ENCODE data around the gene CHRD. TPM values are rescaled to one million over a fixed set of nuclear protein-coding genes. Genes with fewer than 3 reads are reported as not detected.

The CHRD gene
- total and polyA plus RNA-seq, 8 donors, result 5.2 to 27.2 (median 7.0) TPM

GRCh38 chr3:184419171-184419570, 39.3 kb downstream of the CHRD start:
- H3K9me3 ChIP-seq, result no peaks in the 10 kb centered on the region
- H3K27me3 ChIP-seq, result no peaks in the 10 kb centered on the region
- TF ChIP-seq EP300 (IDR thresholded peaks at IDR 0.05) (no peak), POLR2AphosphoS5 (IDR thresholded peaks at IDR 0.05) (no peak), POLR2A (IDR thresholded peaks at IDR 0.05) (no peak), CTCF (IDR thresholded peaks at IDR 0.05) (no peak)
- DNase-seq, result no peak
- H3K4me3 ChIP-seq, result no peak overlapping the region
- H3K27ac ChIP-seq, result no peak overlapping the region
- peaks cover 0 to 4% (median 0%) of the 10 kb centered on the region in 4 donors for H3K4me1 ChIP-seq
- intact Hi-C loops (cut with DNase I; ENCODE audit: low total_unique reads), result loop anchor here (5.0 kb wide), 1 partner anchor 123 kb away; no protein-coding TSS in a partner anchor
- H3K36me3 ChIP-seq, result no peaks in the 10 kb centered on the region
- 75 to 85% (median 78%) methylated on average over 5 of the region's 5 CpGs for WGBS, 5 donors

- 80 to 94% (median 81%) methylated on average over 3 of the region's 3 CpGs for WGBS, 5 donors
- no peak overlapping the region for H3K27ac ChIP-seq
- intact Hi-C loops (cut with DNase I; ENCODE audit: low total_unique reads), result no loop called here
Observed at GRCh38 chr3:184423561-184423960, 43.7 kb downstream of the CHRD start.

GRCh38 chr3:184426691-184427141, 46.9 kb downstream of the CHRD start:
- Histone ChIP-seq H3K27me3 (no peaks in the 10 kb centered on the region), H3K27ac (no peak overlapping the region), H3K9me3 (no peaks in the 10 kb centered on the region), H3K36me3 (no peaks in the 10 kb centered on the region), H3K4me3 (no peak overlapping the region), H3K4me1 (peaks cover 0 to 7% (median 0%) of the 10 kb centered on the region in 4 donors)
- no peak for DNase-seq
- intact Hi-C loops (cut with DNase I; ENCODE audit: low total_unique reads), result no loop called here
- TF ChIP-seq CTCF (IDR thresholded peaks at IDR 0.05), result no peak
- no peak for TF ChIP-seq POLR2A (IDR thresholded peaks at IDR 0.05)
- no peak for TF ChIP-seq POLR2AphosphoS5 (IDR thresholded peaks at IDR 0.05)
- no peak for TF ChIP-seq EP300 (IDR thresholded peaks at IDR 0.05)
- WGBS, 5 donors, result 72 to 87% (median 83%) methylated on average over 12 of the region's 12 CpGs

More at GRCh38 chr3:184423561-184423960, 43.7 kb downstream of the CHRD start:
- H3K27me3 ChIP-seq, result no peaks in the 10 kb centered on the region
- no peaks in the 10 kb centered on the region for H3K36me3 ChIP-seq
- no peak for TF ChIP-seq POLR2A (IDR thresholded peaks at IDR 0.05)
- TF ChIP-seq CTCF (IDR thresholded peaks at IDR 0.05), result no peak
- no peak for TF ChIP-seq POLR2AphosphoS5 (IDR thresholded peaks at IDR 0.05)
- no peak for TF ChIP-seq EP300 (IDR thresholded peaks at IDR 0.05)
- H3K9me3 ChIP-seq, result no peaks in the 10 kb centered on the region
- H3K4me1 ChIP-seq, result peaks cover 0 to 3% (median 0%) of the 10 kb centered on the region in 4 donors
- no peak for DNase-seq
- H3K4me3 ChIP-seq, result no peak overlapping the region

GRCh38 chr3:184428561-184429175, 48.8 kb downstream of the CHRD start:
- Histone ChIP-seq H3K4me1 (peaks cover 0 to 7% (median 0%) of the 10 kb centered on the region in 4 donors), H3K36me3 (no peaks in the 10 kb centered on the region), H3K4me3 (no peak overlapping the region), H3K9me3 (no peaks in the 10 kb centered on the region), H3K27ac (no peak overlapping the region), H3K27me3 (no peaks in the 10 kb centered on the region)
- TF ChIP-seq EP300 (IDR thresholded peaks at IDR 0.05), result no peak
- TF ChIP-seq POLR2AphosphoS5 (IDR thresholded peaks at IDR 0.05), result no peak
- TF ChIP-seq POLR2A (IDR thresholded peaks at IDR 0.05), result no peak
- TF ChIP-seq CTCF (IDR thresholded peaks at IDR 0.05), result no peak
- intact Hi-C loops (cut with DNase I; ENCODE audit: low total_unique reads), result no loop called here
- DNase-seq, result no peak
- WGBS, 5 donors, result 60 to 72% (median 68%) methylated on average over 6 of the region's 6 CpGs

Data from stomach (tissue), 9 donors.